ENCODE results near the gene MYLK. TPM values are rescaled to one million over a fixed set of nuclear protein-coding genes. Genes with fewer than 3 reads are reported as not detected.

The MYLK gene
- polyA plus RNA-seq, 3 donors = 0.35 to 1.3 (median 0.51) TPM

DNA sequence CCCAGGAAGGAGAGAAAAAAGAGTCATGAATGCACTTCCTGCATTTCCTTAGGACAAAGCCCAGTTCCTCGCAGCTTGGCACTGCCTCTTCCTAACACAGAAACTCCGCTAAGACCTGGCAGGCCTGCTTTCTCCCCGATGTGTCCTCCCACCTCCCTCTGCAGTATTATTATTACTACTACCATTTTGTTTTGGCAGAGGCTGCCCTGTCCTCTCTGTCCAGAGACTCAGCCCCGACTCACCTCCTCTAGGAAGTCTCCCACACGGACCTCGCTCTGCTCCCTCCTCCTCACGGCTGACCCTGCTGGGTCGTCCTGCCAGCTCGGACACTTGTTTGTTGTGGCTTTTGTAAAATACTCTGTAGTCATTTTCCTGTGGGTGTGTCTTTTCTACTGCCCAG is 192.1 kb downstream of the MYLK start:
- Mint-ChIP-seq H3K4me3 (no peak overlapping the region), H3K27me3 (ENCODE audit: low read depth in 3 of 3) (peaks cover 0 to 2% (median 0%) of the 10 kb centered on the region in 3 donors), H3K9me3 (peaks cover 0 to 2% (median 0%) of the 10 kb centered on the region in 7 donors), H3K27ac (no peak overlapping the region), H3K4me1 (peaks cover 22% of the 10 kb centered on the region), H3K36me3 (no peaks in the 10 kb centered on the region)
- Histone ChIP-seq H3K36me3 (replicated peaks in 1 of 2; ENCODE audit: control insufficient read depth in 1 of 2, insufficient read depth in 2 of 2, low read length in 2 of 2) (no peaks in the 10 kb centered on the region), H3K4me2 (replicated peaks; ENCODE audit: extremely low read depth, low read length, poor library complexity, severe bottlenecking) (no peak overlapping the region), H3K9ac (ENCODE audit: insufficient read depth, low read length, poor library complexity, severe bottlenecking) (no peak overlapping the region), H3K4me3 (replicated peaks in 1 of 3; ENCODE audit: low read depth in 2 of 3, low read length in 3 of 3) (no peak overlapping the region), H3K27ac (ENCODE audit: low read depth in 1 of 2, low read length in 2 of 2) (no peak overlapping the region), H4K20me1 (ENCODE audit: insufficient read depth, low read length) (no peaks in the 10 kb centered on the region), H3K9me3 (replicated peaks in 1 of 2; ENCODE audit: control insufficient read depth in 1 of 2, insufficient read depth in 1 of 2, low read length in 2 of 2) (no peaks in the 10 kb centered on the region), H2AFZ (ENCODE audit: insufficient read depth, low read depth, low read length, poor library complexity, severe bottlenecking) (peak overlapping the region; percentile 21), H3K27me3 (ENCODE audit: control insufficient read depth in 2 of 2, insufficient read depth in 2 of 2, low read length in 2 of 2) (no peaks in the 10 kb centered on the region), H3K79me2 (ENCODE audit: insufficient read depth, low read length) (no peaks in the 10 kb centered on the region), H3K4me1 (ENCODE audit: control insufficient read depth in 1 of 2, insufficient read depth in 2 of 2, low read length in 2 of 2) (peaks cover 13 to 21% of the 10 kb centered on the region in 2 donors)
- intact Hi-C loops (cut with micrococcal nuclease) = no loop called here
- TF ChIP-seq, protein P1, sequence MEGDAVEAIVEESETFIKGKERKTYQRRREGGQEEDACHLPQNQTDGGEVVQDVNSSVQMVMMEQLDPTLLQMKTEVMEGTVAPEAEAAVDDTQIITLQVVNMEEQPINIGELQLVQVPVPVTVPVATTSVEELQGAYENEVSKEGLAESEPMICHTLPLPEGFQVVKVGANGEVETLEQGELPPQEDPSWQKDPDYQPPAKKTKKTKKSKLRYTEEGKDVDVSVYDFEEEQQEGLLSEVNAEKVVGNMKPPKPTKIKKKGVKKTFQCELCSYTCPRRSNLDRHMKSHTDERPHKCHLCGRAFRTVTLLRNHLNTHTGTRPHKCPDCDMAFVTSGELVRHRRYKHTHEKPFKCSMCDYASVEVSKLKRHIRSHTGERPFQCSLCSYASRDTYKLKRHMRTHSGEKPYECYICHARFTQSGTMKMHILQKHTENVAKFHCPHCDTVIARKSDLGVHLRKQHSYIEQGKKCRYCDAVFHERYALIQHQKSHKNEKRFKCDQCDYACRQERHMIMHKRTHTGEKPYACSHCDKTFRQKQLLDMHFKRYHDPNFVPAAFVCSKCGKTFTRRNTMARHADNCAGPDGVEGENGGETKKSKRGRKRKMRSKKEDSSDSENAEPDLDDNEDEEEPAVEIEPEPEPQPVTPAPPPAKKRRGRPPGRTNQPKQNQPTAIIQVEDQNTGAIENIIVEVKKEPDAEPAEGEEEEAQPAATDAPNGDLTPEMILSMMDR (IDR thresholded peaks at IDR 0.05) = no peak
- no peak for DNase-seq
- 68% methylated on average over 3 of the region's 9 CpGs for WGBS (ENCODE audit: insufficient coverage)

DNA sequence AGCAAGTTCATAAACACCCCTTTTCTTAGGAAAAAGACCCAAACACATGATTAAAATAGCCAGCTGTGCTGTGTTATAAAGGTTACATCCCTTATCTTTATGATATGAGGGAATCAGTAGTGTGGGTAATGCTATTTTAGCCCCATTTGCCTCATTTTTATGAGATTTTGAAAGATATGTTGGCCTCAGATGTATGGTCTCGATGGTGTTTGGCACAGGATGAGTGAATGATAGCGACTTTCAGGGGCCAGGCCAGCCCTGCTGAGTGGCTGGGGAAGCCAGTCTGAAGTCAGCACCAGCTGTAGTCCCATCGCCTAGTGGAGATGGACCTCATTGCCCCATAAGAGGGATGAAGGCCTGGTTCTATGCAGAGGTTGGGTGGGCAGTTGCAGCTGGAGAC is 194.3 kb downstream of the MYLK start:
- no peak overlapping the region for H3K4me3 ChIP-seq (replicated peaks in 1 of 3; ENCODE audit: low read depth in 2 of 3, low read length in 3 of 3)
- 91% methylated on average over 3 of the region's 3 CpGs for WGBS (ENCODE audit: insufficient coverage)
- H3K9ac ChIP-seq (ENCODE audit: insufficient read depth, low read length, poor library complexity, severe bottlenecking) = no peak overlapping the region
- H3K4me3 Mint-ChIP-seq = no peak overlapping the region
- intact Hi-C loops (cut with micrococcal nuclease) = no loop called here
- peaks cover 11% of the 10 kb centered on the region for H3K4me1 Mint-ChIP-seq
- peaks cover 0 to 2% (median 0%) of the 10 kb centered on the region in 3 donors for H3K27me3 Mint-ChIP-seq (ENCODE audit: low read depth in 3 of 3)
- no peaks in the 10 kb centered on the region for H3K79me2 ChIP-seq (ENCODE audit: insufficient read depth, low read length)
- H3K4me2 ChIP-seq (replicated peaks; ENCODE audit: extremely low read depth, low read length, poor library complexity, severe bottlenecking) = no peak overlapping the region
- H3K36me3 ChIP-seq (replicated peaks in 1 of 2; ENCODE audit: control insufficient read depth in 1 of 2, insufficient read depth in 2 of 2, low read length in 2 of 2) = no peaks in the 10 kb centered on the region
- DNase-seq = no peak
- H3K9me3 ChIP-seq (replicated peaks in 1 of 2; ENCODE audit: control insufficient read depth in 1 of 2, insufficient read depth in 1 of 2, low read length in 2 of 2) = no peaks in the 10 kb centered on the region
- H3K4me1 ChIP-seq (ENCODE audit: control insufficient read depth in 1 of 2, insufficient read depth in 2 of 2, low read length in 2 of 2) = peaks cover 5 to 11% of the 10 kb centered on the region in 2 donors
- no peaks in the 10 kb centered on the region for H3K36me3 Mint-ChIP-seq
- H3K27me3 ChIP-seq (ENCODE audit: control insufficient read depth in 2 of 2, insufficient read depth in 2 of 2, low read length in 2 of 2) = no peaks in the 10 kb centered on the region
- H3K27ac Mint-ChIP-seq = peak overlapping the region in 1 of 7 donors; percentile 40
- no peak overlapping the region for H3K27ac ChIP-seq (ENCODE audit: low read depth in 1 of 2, low read length in 2 of 2)
- peaks cover 0 to 2% (median 0%) of the 10 kb centered on the region in 7 donors for H3K9me3 Mint-ChIP-seq
- TF ChIP-seq, protein P1 (IDR thresholded peaks at IDR 0.05) = no peak
- no peak overlapping the region for H2AFZ ChIP-seq (ENCODE audit: insufficient read depth, low read depth, low read length, poor library complexity, severe bottlenecking)
- H4K20me1 ChIP-seq (ENCODE audit: insufficient read depth, low read length) = no peaks in the 10 kb centered on the region

Data from CD14-positive monocyte (primary cell).